Loucy (cell line): ENCODE measurements around the gene MAGOHB.

Experiments
- CTCF ChIP-seq: fragments of 200-600 bp; sonication (generic); conservative IDR thresholded peaks from 2 replicates; pipeline ENCODE4 v1.5.1; 2014; ENCODE audit warnings: mild to moderate bottlenecking, antibody characterized with exemption, low read length
- EZH2phosphoT487 ChIP-seq: fragments of 200-600 bp; IDR thresholded peaks from 2 replicates; pipeline ENCODE4 v1.6.1; 2018; ENCODE audit warnings: antibody characterized with exemption, mild to moderate bottlenecking, moderate library complexity, borderline replicate concordance

DNA sequence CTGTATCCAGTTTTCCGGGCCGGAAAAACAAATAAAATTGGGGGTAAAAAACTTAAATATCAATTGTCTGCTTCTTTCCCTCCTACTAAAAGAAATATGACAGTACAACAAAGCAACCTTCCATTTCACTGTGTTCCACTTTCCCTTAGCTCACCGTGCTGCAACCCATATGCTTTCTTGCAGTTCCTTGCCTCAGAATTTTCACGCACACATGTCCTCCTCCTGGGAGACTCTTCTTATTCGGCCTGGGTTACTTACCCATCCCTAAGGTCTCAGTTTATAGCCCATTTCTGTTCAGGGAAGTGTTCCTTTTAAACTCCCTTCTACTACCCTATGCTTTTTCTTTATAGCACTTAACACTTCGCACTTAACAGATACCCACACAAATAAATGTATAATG is 4.5 kb upstream of the MAGOHB start:
- TF ChIP-seq CTCF, result no peak
- TF ChIP-seq EZH2phosphoT487, result no peak
